T-helper 2 cell treated with Interferon-gamma antibody and Interleukin-4, amounts not matched to agents 5 μg/mL and 100 μg/mL, for 36 hours (primary cell): ENCODE data around the gene TP53RK.

ENCODE experiments used
- DNase-seq: peaks from one replicate; pipeline ENCODE4 v3.0.0; 2021; ENCODE audit warnings: low spot score
- H3K27ac Mint-ChIP-seq: one replicate; pipeline ENCODE4 v1.8.0; 2021; ENCODE audit warnings: mild to moderate bottlenecking, mixed read lengths
- H3K27me3 Mint-ChIP-seq: one replicate; pipeline ENCODE4 v1.8.0; 2021; ENCODE audit warnings: low read depth, mixed read lengths
- H3K36me3 Mint-ChIP-seq: one replicate; pipeline ENCODE4 v1.8.0; 2021; ENCODE audit warnings: low read depth, mixed read lengths
- H3K4me1 Mint-ChIP-seq: one replicate; pipeline ENCODE4 v1.8.0; 2021; ENCODE audit warnings: low read depth, mixed read lengths
- H3K4me3 Mint-ChIP-seq: one replicate; pipeline ENCODE4 v1.8.0; 2022; ENCODE audit warnings: mild to moderate bottlenecking, moderate library complexity, mixed read lengths
- H3K9me3 Mint-ChIP-seq: one replicate; pipeline ENCODE4 v1.8.0; 2021; ENCODE audit warnings: mixed read lengths

TP53RK gene

DNA sequence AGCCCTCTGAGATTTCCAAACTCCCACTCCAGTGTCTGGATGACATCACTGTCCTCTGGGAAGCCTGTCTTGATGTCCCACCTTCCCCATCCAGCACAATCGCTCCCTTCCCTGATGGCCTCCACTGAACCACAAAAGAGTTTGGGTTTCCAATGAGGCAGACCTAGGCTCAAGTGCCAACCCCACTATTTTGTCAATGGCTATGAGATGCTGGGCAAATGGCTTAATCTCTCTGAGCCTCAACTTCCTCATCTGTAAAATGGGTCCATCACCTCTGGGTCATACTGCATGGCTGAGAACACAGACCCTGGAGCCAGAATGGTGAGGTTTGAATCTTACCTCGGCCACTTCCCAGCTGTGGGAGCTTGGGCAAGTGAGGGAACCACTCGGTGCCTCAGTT, 49.7 kb downstream of the TP53RK start:
- no peaks in the 10 kb centered on the region for H3K9me3 Mint-ChIP-seq
- no peak overlapping the region for H3K4me3 Mint-ChIP-seq
- H3K4me1 Mint-ChIP-seq, result no peaks in the 10 kb centered on the region
- H3K27ac Mint-ChIP-seq, result no peak overlapping the region
- no peaks in the 10 kb centered on the region for H3K36me3 Mint-ChIP-seq
- peaks cover 4% of the 10 kb centered on the region for H3K27me3 Mint-ChIP-seq
- no peak for DNase-seq

DNA sequence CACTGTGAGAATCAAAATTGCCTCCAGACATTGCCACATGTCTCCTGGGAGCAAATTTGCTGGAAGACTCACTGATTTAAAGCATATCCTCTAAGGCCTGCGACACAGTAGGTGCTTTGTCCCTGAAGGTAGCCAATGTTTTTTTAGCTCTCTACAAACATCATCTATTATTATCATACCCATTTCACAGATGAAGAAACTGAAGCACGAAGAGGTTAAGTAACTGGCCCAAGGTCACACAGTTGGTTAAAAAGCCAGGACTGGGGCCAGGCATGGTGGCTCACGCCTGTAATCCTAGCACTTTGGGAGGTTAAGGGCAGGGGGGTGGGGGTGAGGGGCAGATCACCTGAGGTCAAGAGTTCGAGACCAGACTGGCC, 50.4 kb downstream of the TP53RK start:
- H3K4me1 Mint-ChIP-seq, result no peaks in the 10 kb centered on the region
- no peak overlapping the region for H3K27ac Mint-ChIP-seq
- peaks cover 4% of the 10 kb centered on the region for H3K27me3 Mint-ChIP-seq
- DNase-seq, result no peak
- H3K9me3 Mint-ChIP-seq, result no peaks in the 10 kb centered on the region
- H3K4me3 Mint-ChIP-seq, result no peak overlapping the region
- no peaks in the 10 kb centered on the region for H3K36me3 Mint-ChIP-seq

GRCh38 chr20:46638134-46638897, 50.9 kb downstream of the TP53RK start:
- DNase-seq, result no peak
- H3K36me3 Mint-ChIP-seq, result no peaks in the 10 kb centered on the region
- H3K27me3 Mint-ChIP-seq, result peaks cover 4% of the 10 kb centered on the region
- H3K27ac Mint-ChIP-seq, result no peak overlapping the region
- H3K4me3 Mint-ChIP-seq, result no peak overlapping the region
- H3K9me3 Mint-ChIP-seq, result no peaks in the 10 kb centered on the region
- H3K4me1 Mint-ChIP-seq, result no peaks in the 10 kb centered on the region

DNA sequence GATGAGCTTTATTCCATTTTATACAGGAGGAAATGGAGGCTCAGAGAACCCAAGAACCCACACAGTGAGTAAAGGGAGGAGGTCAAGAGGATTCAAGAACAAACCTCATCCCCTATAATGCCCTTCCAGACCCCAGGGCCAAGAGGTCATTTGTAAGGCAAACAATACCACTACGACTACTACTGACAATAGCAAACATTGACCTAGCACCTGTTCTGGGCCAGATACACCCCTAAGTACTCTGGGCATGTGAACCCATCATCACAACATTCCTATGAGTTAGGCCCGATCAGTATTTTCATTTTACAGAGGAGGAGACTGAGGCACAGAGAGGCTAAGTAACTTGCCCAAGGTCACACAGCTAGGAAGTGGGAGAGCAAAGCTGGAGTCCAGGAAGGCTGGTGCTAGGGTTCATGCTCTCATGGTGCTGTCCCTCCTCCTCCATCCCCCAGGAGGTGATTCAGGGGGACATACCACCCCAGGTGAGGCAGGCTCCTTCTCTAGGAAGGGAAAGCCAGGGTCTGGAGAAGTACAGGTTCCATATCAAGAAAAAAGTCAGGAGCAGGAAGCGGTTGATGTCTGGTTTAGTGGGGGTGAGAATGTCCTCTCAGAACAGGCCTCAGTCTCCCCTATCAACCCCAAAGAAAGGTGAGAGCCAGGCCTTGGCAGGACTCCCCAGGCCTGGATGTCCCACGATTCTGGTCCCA, 51.7 kb downstream of the TP53RK start:
- Mint-ChIP-seq H3K27ac (no peak overlapping the region), H3K36me3 (no peaks in the 10 kb centered on the region), H3K4me1 (no peaks in the 10 kb centered on the region), H3K4me3 (no peak overlapping the region), H3K27me3 (peaks cover 4% of the 10 kb centered on the region), H3K9me3 (no peaks in the 10 kb centered on the region)
- no peak for DNase-seq

DNA sequence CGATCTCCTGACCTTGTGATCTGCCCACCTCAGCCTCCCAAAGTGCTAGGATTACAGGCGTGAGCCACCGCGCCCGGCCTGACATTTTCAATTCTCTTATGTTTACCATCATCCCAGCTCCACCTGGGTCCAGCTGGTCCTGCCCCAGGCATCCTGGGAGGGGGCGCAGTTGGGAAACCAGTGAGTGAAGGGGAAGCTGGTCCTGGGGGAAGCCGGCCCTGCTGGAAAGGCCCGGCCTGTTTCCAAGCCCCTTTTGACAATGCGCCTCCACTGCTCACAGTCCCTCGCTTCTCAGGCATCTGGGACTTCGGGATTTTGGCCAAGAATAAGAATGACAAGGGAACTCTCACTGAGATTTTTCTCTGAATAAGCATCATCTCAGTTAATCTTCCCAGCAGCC, 52.2 kb downstream of the TP53RK start:
- H3K4me3 Mint-ChIP-seq, result no peak overlapping the region
- no peak for DNase-seq
- peaks cover 4% of the 10 kb centered on the region for H3K27me3 Mint-ChIP-seq
- no peaks in the 10 kb centered on the region for H3K9me3 Mint-ChIP-seq
- H3K27ac Mint-ChIP-seq, result no peak overlapping the region
- H3K36me3 Mint-ChIP-seq, result no peaks in the 10 kb centered on the region
- no peaks in the 10 kb centered on the region for H3K4me1 Mint-ChIP-seq

DNA sequence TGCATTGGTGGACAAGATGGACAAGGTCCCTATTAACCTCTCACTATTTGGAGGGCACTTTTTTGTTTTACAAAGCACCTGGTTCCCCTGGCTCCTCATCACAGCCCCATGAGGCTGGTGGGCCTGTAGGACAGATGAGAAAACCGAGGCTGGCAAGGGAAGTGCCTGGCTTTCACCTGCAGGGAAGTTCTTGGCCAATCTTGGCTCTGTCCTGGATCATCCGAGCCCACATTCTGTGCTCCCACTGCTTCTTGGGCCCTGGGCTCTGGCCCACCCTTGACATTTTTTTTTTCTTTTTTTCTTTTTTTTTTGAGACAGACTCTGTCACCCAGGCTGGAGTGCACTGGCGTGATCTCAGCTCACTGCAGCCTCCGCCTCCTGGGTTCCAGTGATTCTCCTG, 52.7 kb downstream of the TP53RK start:
- Mint-ChIP-seq H3K36me3 (no peaks in the 10 kb centered on the region), H3K9me3 (no peaks in the 10 kb centered on the region), H3K4me1 (peaks cover 1% of the 10 kb centered on the region), H3K27me3 (peaks cover 4% of the 10 kb centered on the region), H3K4me3 (no peak overlapping the region), H3K27ac (no peak overlapping the region)
- DNase-seq, result no peak

GRCh38 chr20:46635514-46636136, 53.6 kb downstream of the TP53RK start:
- DNase-seq, result no peak
- Mint-ChIP-seq H3K4me3 (no peak overlapping the region), H3K4me1 (peaks cover 7% of the 10 kb centered on the region), H3K27ac (no peak overlapping the region), H3K27me3 (peaks cover 4% of the 10 kb centered on the region), H3K36me3 (no peaks in the 10 kb centered on the region), H3K9me3 (no peaks in the 10 kb centered on the region)

GRCh38 chr20:46634528-46634927, 54.7 kb downstream of the TP53RK start:
- peaks cover 14% of the 10 kb centered on the region for H3K27me3 Mint-ChIP-seq
- H3K4me1 Mint-ChIP-seq, result peaks cover 9% of the 10 kb centered on the region
- peaks cover 4% of the 10 kb centered on the region for H3K9me3 Mint-ChIP-seq
- no peak overlapping the region for H3K4me3 Mint-ChIP-seq
- no peak overlapping the region for H3K27ac Mint-ChIP-seq
- DNase-seq, result no peak
- no peaks in the 10 kb centered on the region for H3K36me3 Mint-ChIP-seq
